Measurements from ENCODE around the gene WIZ.

Gene WIZ

GRCh38 chr19:15372891-15373301 lies 76.9 kb downstream of the WIZ start:
- no peak for DNase-seq

DNA sequence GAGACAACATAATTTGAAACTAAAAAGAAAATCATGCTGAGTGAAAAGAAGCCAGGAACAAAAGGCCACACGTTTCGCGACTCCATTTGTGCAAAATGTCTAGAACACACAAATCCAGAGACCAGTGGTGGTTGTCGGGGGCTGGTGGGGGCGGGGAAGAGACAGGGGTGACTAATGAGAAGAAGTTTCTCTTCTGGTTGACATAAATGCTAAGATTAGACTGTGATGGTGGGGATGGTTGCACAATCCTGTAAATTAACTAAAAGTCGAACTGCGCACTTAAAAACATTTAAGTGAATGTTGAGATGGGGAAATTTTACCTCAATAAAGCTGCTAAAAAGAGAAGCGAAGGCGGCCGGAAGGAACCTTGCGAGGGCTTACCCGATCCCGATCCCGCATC lies 77.3 kb downstream of the WIZ start:
- DNase-seq = no peak

- no peak for DNase-seq
These were observed 77.9 kb downstream of the WIZ start for GRCh38 chr19:15371786-15372380.

GRCh38 chr19:15371119-15371518 lies 78.6 kb downstream of the WIZ start:
- no peak for DNase-seq

Data from HCEC 1CT (cell line).